NB4 (cell line): Measurements from ENCODE around the gene PNPLA2.
A peak's percentile ranks its signal among the peaks of the same experiment; 100 is the strongest.

ENCODE experiments used
- DNase-seq: peaks from one replicate; pipeline ENCODE4 v3.0.0; 2010; ENCODE audit warnings: low read depth
- H3K4me3 ChIP-seq: one replicate; pipeline ENCODE4 v1.5.1; 2011; ENCODE audit warnings: mild to moderate bottlenecking, low read depth, low read length, moderate library complexity
- MAX ChIP-seq: IDR thresholded peaks from 2 replicates; pipeline ENCODE4 v1.6.1; 2011; ENCODE audit warnings: low read depth, low read length
- MYC ChIP-seq: IDR thresholded peaks from 2 replicates; pipeline ENCODE4 v1.6.1; 2011; ENCODE audit warnings: low read depth, low read length
- POLR2A ChIP-seq: IDR thresholded peaks from 2 replicates; pipeline ENCODE4 v1.6.1; 2011; ENCODE audit warnings: mild to moderate bottlenecking; ENCODE audit not compliant: insufficient read length; ENCODE audit errors: extremely low read depth
- TF ChIP-seq, protein P1 (sequence below): IDR thresholded peaks from one replicate; pipeline ENCODE4 v1.5.1; 2012; ENCODE audit warnings: low read depth, low read length

The PNPLA2 gene

DNA sequence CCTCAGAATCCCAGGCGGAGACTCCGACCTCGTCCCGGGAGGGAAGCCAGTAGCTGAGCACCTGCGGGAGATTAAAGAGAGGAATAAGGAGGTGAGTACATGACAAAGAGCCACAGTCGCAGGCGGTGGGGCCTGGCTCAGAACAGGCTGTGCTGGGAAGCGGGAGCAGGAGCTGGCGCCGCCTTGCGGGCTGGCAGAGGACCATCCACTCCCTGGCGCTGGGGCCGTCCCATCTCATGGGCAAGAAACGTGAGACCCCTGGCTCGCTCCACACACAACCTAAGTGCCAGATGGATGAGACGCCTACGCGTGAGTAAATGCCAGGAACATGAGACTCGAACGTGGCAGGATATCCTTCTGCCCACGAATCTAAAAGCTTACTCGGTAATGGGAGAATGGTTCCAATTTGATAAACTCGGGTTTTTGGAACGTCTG lies 35.1 kb upstream of the PNPLA2 start:
- DNase-seq = no peak
- TF ChIP-seq MYC (no peak), POLR2A (no peak), MAX (no peak)
- TF ChIP-seq, protein P1, sequence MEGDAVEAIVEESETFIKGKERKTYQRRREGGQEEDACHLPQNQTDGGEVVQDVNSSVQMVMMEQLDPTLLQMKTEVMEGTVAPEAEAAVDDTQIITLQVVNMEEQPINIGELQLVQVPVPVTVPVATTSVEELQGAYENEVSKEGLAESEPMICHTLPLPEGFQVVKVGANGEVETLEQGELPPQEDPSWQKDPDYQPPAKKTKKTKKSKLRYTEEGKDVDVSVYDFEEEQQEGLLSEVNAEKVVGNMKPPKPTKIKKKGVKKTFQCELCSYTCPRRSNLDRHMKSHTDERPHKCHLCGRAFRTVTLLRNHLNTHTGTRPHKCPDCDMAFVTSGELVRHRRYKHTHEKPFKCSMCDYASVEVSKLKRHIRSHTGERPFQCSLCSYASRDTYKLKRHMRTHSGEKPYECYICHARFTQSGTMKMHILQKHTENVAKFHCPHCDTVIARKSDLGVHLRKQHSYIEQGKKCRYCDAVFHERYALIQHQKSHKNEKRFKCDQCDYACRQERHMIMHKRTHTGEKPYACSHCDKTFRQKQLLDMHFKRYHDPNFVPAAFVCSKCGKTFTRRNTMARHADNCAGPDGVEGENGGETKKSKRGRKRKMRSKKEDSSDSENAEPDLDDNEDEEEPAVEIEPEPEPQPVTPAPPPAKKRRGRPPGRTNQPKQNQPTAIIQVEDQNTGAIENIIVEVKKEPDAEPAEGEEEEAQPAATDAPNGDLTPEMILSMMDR = no peak
- no peak overlapping the region for H3K4me3 ChIP-seq

GRCh38 chr11:786235-787083 lies 32.3 kb upstream of the PNPLA2 start:
- peak; percentile 70 for DNase-seq
- TF ChIP-seq POLR2A (no peak), MAX (no peak), MYC (no peak)
- TF ChIP-seq, protein P1 = no peak
- H3K4me3 ChIP-seq = no peak overlapping the region

DNA sequence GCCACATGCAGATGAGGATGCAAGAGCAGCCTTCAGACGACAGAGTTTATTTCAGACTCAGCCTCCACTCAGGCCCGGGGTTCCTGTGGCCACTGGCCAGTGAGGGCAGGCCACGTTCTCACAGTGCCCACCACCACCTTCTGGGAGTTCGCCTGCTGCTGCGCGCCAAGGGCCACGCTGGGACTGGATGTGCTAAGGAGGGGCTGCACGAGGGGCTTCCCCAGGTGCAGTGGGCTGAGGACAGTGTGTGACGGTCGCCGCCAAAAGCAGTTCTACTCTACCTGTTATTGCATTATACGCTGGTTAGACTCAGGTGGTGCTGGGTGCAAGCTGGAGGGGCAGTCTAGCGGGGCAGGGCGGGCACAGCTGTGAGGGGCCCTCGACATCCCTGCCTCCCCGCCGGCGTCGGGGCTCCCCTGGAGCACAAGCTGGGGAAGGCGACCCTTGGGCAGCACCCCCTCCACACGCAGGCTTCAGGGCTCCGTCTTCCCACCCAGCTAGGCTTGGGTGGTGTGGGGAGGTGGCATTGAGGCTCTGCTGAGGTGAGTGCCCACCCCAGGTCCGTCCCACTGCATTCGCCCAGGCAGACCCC lies 31.5 kb upstream of the PNPLA2 start:
- TF ChIP-seq MYC (no peak), POLR2A (no peak), MAX (no peak)
- TF ChIP-seq, protein P1 = no peak
- no peak for DNase-seq
- H3K4me3 ChIP-seq = no peak overlapping the region

GRCh38 chr11:788009-788640 lies 30.6 kb upstream of the PNPLA2 start:
- no peak for DNase-seq
- TF ChIP-seq POLR2A = no peak
- TF ChIP-seq MYC = no peak
- TF ChIP-seq, protein P1 = no peak
- TF ChIP-seq MAX = no peak
- no peak overlapping the region for H3K4me3 ChIP-seq

DNA sequence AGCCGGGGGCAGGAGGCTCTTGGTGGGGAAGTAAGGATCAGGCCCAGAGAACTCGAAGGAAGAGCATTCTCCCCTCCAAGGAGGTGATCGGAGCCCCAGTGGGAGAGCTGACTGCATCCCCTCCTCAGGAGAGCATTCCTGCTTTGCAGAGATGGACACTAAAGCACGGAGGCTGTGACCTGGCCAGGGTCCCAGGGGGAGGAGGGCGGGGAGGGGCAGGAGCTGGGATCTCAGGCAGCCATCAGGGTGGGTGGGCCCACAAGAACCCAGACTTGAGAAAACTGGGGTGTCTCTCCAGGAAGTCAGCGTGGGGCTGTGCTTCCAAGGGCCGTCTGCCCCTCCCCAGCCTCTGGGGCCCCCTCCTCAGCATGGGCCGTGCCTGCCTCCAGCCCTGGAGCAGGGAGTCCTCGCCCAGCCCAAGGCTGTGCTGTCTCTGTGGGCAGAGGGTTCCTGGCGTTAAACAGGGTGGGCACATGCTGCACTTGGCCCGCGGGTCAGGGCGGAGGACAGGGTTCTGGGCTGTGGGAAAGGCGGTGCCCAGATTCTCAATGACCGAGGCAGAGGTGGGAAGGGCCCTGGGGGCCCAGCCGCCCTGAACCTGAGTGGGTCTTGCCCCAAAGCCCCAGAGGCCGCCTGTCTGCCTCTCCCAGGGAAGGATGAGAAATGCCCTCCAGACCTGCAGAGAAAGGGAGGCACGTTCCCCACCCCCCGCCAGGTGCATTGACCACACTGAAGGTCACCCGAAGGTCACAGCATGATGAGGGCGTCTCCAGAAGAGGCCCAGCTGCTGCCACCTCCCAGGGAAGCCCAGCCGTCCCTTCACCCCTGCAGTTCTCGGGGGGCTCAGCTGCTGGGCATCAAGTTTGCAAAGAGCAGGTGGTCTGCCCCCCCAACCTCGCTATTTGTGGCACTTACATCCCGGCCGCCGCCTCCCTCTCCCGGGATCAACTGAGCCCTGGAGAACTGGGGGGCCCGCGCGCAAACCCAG lies 29.5 kb upstream of the PNPLA2 start:
- no peak overlapping the region for H3K4me3 ChIP-seq
- TF ChIP-seq MAX (no peak), POLR2A (no peak), MYC (no peak)
- TF ChIP-seq, protein P1 = no peak
- no peak for DNase-seq
